ENCODE measurements around the gene POU1F1. TPM values are rescaled to one million over a fixed set of nuclear protein-coding genes. Genes with fewer than 3 reads are reported as not detected.

Gene POU1F1
- polyA plus RNA-seq, 1 donor (not counting 4 experiments of a cell fraction or from before 2014, with no cell fraction given), result not detected

- no peak for FAIRE-seq
- TF ChIP-seq CTCF (optimal IDR thresholded peaks at IDR 0.05 in 1 of 3, IDR thresholded peaks at IDR 0.05 in 1 of 3, conservative IDR thresholded peaks at IDR 0.05 in 1 of 3; ENCODE audit: extremely low read depth in 1 of 3, insufficient read depth in 2 of 3, low read length in 3 of 3) (no peak), EZH2 (IDR thresholded peaks at IDR 0.05; ENCODE audit: low read length) (no peak)
- no peak overlapping the region for H3K9ac ChIP-seq (ENCODE audit: control insufficient read depth, extremely low read depth, insufficient read depth, low read length)
- no peak overlapping the region for H3K4me2 ChIP-seq (ENCODE audit: control insufficient read depth, extremely low read depth, insufficient read depth, low read depth, low read length)
- no peaks in the 10 kb centered on the region for H3K9me1 ChIP-seq (ENCODE audit: control insufficient read depth, extremely low read depth, insufficient read depth, low read length)
- no peaks in the 10 kb centered on the region for H3K36me3 ChIP-seq (ENCODE audit: control insufficient read depth in 2 of 2, extremely low read depth in 1 of 2, insufficient read depth in 2 of 2, low read length in 2 of 2)
- H4K20me1 ChIP-seq (ENCODE audit: control insufficient read depth, extremely low read depth, insufficient read depth, low read length), result no peaks in the 10 kb centered on the region
- dilution Hi-C loops (cut with MboI; ENCODE audit: extremely low pct_ligation_motif_present, low sequenced_read_pairs), result no loop called here
- H3K9me3 ChIP-seq (ENCODE audit: control insufficient read depth, low read depth, low read length), result no peaks in the 10 kb centered on the region
- no peak overlapping the region for H3K4me3 ChIP-seq (ENCODE audit: control insufficient read depth in 2 of 3, extremely low read depth in 1 of 3, insufficient read depth in 2 of 3, low read depth in 1 of 3, low read length in 3 of 3)
- no peak overlapping the region for H3K27ac ChIP-seq (ENCODE audit: control insufficient read depth, insufficient read depth, low read length)
- H2AFZ ChIP-seq (ENCODE audit: control insufficient read depth, low read length), result peak overlapping the region; percentile 22
- H3K79me2 ChIP-seq (ENCODE audit: control insufficient read depth, insufficient read depth, low read length), result no peaks in the 10 kb centered on the region
- DNase-seq (ENCODE audit: low read depth, low spot score), result no peak
- H3K27me3 ChIP-seq (ENCODE audit: control insufficient read depth, extremely low read depth, insufficient read depth, low read length), result no peaks in the 10 kb centered on the region
- H3K4me1 ChIP-seq (ENCODE audit: control insufficient read depth, extremely low read depth, insufficient read depth, low read length), result no peaks in the 10 kb centered on the region
Measured at GRCh38 chr3:87270908-87271700, 5.3 kb downstream of the POU1F1 start.

- H3K27ac ChIP-seq (ENCODE audit: control insufficient read depth, insufficient read depth, low read length), result no peak overlapping the region
- H3K9me3 ChIP-seq (ENCODE audit: control insufficient read depth, low read depth, low read length), result no peaks in the 10 kb centered on the region
- no peaks in the 10 kb centered on the region for H3K4me1 ChIP-seq (ENCODE audit: control insufficient read depth, extremely low read depth, insufficient read depth, low read length)
- H3K79me2 ChIP-seq (ENCODE audit: control insufficient read depth, insufficient read depth, low read length), result no peaks in the 10 kb centered on the region
- no peaks in the 10 kb centered on the region for H3K36me3 ChIP-seq (ENCODE audit: control insufficient read depth in 2 of 2, extremely low read depth in 1 of 2, insufficient read depth in 2 of 2, low read length in 2 of 2)
- FAIRE-seq (no peak), DNase-seq (ENCODE audit: low read depth, low spot score) (no peak)
- dilution Hi-C loops (cut with MboI; ENCODE audit: extremely low pct_ligation_motif_present, low sequenced_read_pairs), result no loop called here
- TF ChIP-seq EZH2 (IDR thresholded peaks at IDR 0.05; ENCODE audit: low read length) (no peak), CTCF (optimal IDR thresholded peaks at IDR 0.05 in 1 of 3, IDR thresholded peaks at IDR 0.05 in 1 of 3, conservative IDR thresholded peaks at IDR 0.05 in 1 of 3; ENCODE audit: extremely low read depth in 1 of 3, insufficient read depth in 2 of 3, low read length in 3 of 3) (no peak)
- no peak overlapping the region for H3K9ac ChIP-seq (ENCODE audit: control insufficient read depth, extremely low read depth, insufficient read depth, low read length)
- H2AFZ ChIP-seq (ENCODE audit: control insufficient read depth, low read length), result no peak overlapping the region
- H3K4me2 ChIP-seq (ENCODE audit: control insufficient read depth, extremely low read depth, insufficient read depth, low read depth, low read length), result no peak overlapping the region
- no peaks in the 10 kb centered on the region for H3K9me1 ChIP-seq (ENCODE audit: control insufficient read depth, extremely low read depth, insufficient read depth, low read length)
- H3K4me3 ChIP-seq (ENCODE audit: control insufficient read depth in 2 of 3, extremely low read depth in 1 of 3, insufficient read depth in 2 of 3, low read depth in 1 of 3, low read length in 3 of 3), result no peak overlapping the region
- no peaks in the 10 kb centered on the region for H3K27me3 ChIP-seq (ENCODE audit: control insufficient read depth, extremely low read depth, insufficient read depth, low read length)
- H4K20me1 ChIP-seq (ENCODE audit: control insufficient read depth, extremely low read depth, insufficient read depth, low read length), result no peaks in the 10 kb centered on the region
Measured at GRCh38 chr3:87269723-87270122, 6.7 kb downstream of the POU1F1 start.

Measured in keratinocyte (primary cell).